Measurements from ENCODE around the gene ST3GAL3.
"Not testable (repeated sequence)": the region's sequence is repeated elsewhere in the genome, so short reads cannot be mapped to it uniquely, and the experiment has no call there.

ST3GAL3 gene

GRCh38 chr1:43760745-43761317 lies 53.5 kb downstream of the ST3GAL3 start:
- no peak for DNase-seq

DNA sequence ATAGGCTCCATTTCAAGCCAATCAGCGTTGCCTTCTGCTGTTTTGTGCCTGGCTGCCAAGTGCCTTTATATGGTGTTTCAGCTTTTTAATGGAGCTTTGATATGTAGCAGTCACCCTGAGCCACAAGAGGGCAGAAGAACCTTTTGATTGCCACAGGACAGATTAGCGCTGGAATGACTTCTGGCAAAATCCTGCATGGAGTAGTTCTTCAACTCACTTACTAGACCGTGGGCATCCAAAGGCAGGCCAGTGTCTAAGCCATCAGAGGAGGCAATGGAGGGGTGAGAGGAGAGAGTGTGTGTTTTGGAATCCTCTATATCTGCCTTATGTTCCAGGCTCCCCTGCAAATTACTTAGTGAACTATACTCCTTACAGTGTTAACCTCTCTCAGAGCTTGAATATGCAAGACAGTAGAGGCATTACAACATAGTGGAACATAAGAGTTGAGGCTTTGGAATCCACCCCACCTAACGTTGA lies 56.2 kb downstream of the ST3GAL3 start:
- peak; percentile 93 for DNase-seq

DNA sequence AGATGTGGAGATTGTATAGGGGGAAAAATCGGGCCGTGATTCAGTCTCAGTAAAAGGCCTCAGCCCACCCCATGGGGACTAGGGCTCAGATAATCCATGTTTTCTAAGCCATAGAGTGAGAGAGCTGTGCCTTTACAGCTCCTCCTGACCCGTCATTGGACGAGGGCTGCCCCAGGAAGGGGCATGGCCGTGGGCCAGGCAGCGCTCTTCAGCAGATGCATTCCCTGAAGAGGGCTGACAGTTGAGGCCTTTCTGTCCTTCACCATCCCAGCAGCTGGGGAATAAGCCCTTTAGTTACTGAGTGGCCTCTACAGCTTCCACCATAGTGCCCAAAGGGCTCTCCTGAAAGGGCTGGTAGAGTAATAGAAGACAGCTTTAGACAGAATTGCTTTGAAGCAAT lies 57.2 kb downstream of the ST3GAL3 start:
- no peak for DNase-seq

DNA sequence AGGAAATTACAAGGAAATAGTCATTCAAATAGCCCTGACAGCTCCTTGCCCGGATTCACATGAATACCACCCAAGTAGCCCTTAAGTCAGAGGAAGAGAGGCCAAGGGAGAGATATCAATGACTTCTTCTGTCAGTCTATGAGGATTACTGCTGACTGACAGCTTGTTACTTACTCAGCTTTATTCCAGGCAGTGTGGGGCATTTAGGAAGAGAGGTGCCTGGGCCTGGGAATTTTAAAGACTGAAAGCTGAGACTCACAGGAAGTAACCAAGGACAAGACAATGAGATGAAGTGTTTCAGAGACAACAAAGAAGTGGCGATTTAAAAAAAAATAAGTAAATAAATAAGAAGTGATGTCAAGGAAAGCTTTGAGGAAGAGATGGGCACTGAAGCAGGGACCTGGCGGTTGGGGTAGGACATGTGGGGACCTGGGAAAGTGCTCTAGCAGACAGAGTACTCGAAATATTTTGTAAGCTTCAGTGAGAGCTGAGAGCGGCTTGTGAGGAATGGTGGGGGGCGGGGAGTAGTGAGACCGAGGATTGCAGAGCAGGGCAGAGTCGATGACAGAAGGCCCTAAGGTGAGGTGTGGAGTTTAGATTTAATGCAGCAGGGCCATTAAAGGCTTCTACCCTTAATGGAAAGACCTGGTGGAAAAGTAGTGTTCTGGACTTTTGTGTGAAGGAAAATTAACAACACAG lies 58.9 kb downstream of the ST3GAL3 start:
- no peak for DNase-seq

DNA sequence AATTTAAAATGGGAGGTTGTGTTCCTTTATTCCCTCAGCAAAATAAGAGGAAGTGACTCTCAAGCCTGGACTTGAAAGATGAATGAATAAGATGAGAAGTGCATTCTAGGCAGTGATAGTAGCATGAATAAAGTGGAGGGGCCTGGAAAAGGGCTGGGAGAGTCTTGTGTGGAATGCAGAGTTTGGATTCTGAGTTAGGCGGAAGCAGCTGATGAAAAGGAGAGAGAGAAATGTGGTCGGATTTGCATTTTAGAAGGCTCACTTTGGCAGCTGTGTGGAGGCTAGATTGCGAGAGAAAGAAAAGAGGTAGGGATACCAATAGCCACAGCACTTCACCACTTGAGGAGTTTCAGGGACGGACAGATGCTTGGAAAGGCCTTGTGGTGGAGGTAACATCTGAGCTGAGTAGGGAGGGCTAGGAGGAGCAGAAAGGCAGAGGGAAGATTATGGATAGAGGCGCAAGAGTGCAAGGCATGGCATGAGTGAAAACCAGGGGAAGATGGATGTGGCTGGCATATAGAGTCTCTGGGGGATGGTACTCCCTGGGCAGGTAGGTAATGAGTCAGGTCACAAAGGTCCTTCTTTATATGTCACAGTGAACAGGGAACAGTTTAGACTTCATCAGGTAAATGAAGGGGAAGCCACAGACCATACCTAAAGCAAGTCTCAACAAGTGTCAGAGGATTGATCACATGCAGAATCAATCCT lies 59.6 kb downstream of the ST3GAL3 start:
- no peak for DNase-seq

DNA sequence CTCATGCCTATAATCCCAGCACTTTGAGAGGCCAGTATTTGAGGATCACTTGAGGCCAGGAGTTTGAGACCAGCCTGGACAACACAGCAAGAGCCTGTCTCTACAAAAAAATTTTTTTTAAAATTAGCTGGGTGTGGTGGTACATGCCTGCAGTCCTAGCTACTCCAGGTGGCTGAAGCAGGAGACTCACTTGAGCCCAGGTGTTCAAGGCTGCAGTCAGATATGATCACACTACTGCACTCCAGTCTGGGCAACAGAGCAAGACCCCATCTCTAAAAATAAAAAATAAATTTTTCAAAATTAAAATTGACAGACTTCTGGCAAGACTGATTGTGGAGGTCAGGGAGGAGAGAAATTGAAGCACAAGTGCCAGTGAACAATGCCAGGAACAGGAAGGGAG lies 60.8 kb downstream of the ST3GAL3 start:
- no peak for DNase-seq

- no peak for DNase-seq
Measured at GRCh38 chr1:43769350-43769908, 62.1 kb downstream of the ST3GAL3 start.

DNA sequence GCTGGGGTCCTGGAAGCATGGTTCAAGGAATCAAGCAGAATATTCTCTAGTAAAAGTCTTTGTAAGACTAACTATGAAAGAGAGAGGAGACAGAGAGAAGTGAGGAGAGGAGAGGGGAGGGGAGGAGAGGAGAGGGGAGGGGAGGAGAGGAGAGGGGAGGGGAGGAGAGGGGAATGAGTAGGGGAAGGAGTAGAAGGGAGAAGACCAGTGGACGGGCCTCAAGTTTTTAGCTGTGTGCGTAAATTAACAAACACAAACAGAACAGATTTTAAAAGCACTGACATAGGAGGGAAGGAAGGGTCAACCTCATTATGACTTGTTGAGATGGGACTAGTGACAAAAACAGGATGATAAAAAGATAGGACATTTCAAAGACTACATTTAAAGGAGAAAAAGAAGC lies 62.8 kb downstream of the ST3GAL3 start:
- no peak for DNase-seq

DNA sequence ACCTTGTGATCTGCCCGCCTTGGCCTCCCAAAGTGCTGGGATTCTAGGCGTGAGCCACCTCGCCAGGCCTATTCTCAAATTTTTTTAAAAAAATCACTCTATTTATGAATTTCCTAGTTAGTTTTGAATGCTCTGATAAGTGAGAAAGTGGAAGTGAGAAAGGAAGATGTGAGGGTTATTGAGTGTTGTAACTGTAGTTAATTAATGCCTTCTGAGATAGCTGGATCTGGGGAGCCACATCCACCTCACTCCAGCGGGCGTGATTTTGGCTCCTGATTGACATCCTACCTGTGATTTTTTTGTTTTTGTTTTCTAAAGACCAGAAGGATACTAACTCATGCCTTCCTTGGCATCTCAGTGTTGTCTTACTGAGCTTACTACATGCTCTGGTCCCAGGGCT lies 65.6 kb downstream of the ST3GAL3 start:
- no peak for DNase-seq

- no peak for DNase-seq
Measured at GRCh38 chr1:43773821-43774220, 66.5 kb downstream of the ST3GAL3 start.

DNA sequence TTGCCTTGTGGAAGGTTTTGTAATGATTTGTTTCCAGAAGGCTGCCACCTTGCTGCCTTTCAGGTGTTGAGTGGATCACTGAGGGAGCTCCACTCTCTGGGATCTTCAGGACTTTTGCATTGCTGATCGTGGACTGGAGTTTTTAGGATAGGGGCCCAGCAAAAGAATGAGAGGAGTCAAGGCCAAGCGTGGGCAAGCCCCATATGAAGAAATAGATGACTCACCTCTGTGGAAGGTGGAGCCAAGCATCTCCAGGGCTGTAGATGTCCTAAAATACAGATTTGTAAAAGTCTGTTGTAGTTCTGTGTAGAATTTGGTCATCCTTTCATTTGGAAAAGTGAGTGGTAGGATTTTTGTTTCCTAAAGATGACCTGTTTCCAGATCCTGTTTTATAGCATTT lies 67.0 kb downstream of the ST3GAL3 start:
- DNase-seq = no peak

- DNase-seq = no peak
Measured at GRCh38 chr1:43776043-43776761, 68.9 kb downstream of the ST3GAL3 start.

DNA sequence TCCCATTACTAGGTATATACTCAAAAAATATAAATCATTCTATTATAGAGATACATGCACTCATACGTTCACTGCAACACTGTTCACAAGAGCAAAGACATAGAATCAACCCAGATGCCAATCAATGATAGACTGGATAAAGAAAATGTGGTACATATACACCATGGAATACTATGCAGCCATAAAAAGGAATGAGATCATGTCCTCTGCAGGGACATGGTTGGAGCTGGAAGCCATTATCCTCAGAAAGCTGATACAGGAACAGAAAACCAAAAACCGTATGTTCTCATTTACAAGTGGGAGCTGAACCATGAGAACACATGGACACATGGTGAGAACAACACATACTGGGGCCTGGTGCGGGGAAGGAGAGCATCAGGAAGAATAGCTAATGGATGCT lies 70.6 kb downstream of the ST3GAL3 start:
- DNase-seq = not testable (repeated sequence)

DNA sequence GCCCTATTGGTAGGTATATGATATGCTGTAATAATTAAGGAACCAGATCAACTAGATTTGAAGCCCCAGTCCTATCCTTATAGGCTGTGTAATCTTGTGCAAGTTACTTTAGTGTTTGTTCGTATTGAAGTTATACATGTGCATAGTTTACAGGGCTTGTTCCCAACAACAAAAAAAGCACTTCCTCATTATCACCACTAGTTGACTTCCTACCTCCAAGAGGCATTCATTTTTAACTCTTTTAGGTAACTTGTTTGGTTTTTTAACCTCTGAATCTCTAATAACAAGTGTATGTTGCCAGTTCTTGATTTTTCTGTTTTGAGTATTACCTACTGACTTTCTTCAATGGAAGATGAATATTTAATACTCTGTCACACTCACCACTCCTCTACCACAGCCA lies 71.9 kb downstream of the ST3GAL3 start:
- DNase-seq = no peak

DNA sequence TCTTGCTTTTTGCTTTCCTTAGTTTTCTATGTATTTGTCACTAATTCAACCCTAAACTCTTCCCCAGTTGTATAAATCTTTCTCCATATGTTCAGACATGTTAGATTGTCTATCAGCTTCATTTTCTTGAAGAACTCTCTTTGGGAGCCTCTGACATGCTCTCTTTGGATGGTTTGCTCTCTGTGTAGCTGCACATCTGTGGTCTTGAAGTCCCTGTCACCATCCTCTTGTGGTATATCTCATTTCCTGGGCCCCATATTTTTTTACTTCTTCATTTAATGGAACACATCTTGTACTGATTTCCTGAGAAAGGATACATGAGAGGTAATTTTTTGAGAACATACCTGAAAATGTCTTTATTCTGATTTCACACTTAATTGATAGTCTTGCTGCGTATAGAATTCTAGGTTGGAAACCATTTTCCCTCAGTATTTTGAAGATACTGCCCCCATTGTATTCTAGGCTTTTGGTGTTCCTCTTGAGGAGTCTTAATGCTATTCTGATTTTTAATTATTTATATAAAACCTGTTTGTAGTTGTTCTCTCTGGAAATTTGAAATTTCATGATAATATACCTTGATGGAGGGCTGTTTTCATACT lies 72.6 kb downstream of the ST3GAL3 start:
- no peak for DNase-seq

DNA sequence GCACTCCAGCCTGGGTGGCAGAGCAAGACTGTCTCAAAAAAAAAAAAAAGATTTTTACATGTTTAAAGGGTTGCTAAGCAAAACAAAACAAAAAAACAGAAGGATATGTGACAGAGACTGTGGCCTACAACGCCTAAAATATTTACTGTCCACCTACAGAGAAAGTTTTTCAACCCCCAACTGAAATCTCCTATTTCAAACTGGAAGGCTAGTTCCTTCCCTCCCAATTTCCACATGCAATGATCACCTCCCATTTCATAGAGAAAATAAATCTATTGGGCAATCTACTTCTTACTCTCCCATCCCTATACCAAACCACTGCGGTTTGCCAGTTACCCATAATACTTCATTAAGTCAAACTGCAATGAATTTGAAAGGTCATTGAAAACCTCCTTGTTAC lies 74.2 kb downstream of the ST3GAL3 start:
- no peak for DNase-seq

DNA sequence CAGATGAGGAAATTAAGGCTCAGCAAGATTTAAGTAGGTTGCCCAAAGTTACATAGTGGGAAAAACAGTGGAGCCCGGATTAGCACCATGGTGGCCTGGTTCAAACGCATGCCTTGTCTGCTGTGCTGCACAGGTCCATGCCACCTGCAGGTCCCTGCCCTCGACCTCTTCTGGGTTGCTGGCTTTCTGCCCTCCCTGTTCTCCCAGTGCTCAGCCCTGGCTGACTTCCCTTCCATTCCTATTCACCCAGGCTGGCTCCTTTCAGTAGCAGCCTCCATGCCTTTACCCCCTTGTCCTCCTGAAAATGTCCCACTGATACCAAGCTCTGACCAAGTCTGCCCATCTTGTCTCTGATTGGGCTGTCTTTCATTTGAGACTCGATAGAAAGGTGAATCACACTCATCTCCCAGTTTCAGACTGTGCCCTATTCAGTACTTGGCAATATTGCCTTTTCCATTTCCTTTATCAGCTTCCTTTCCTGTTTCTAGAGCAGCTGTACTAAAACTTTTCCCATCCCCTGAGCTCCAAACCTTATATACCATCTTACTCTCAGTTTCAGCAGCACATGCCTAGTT lies 75.8 kb downstream of the ST3GAL3 start:
- no peak for DNase-seq

DNA sequence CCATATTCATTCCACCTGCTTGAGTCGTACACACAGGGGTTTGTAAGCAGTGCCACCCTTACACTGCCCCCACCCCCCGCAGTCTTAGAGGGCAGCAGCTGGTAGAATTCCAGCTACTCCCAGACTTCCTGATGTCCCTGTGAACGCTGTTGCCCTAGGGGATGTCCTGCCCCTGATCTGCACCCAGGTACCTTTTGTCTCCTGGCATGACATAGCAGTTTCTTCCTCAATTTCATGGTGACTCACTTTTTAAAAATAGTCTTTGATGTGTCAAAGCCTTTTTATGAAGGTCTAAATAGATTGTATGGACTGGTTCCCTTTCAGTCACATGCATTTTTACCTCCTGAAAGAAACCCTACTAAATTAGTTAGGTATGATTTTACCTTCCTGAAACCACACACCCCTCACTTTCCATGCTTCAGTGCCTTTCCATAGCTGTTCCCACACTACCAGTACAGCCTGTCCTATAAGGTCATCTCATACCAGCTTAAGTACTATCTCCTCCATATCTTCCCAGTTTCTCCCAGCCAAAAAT lies 76.4 kb downstream of the ST3GAL3 start:
- no peak for DNase-seq

GRCh38 chr1:43786201-43786958 lies 79.0 kb downstream of the ST3GAL3 start:
- no peak for DNase-seq

DNA sequence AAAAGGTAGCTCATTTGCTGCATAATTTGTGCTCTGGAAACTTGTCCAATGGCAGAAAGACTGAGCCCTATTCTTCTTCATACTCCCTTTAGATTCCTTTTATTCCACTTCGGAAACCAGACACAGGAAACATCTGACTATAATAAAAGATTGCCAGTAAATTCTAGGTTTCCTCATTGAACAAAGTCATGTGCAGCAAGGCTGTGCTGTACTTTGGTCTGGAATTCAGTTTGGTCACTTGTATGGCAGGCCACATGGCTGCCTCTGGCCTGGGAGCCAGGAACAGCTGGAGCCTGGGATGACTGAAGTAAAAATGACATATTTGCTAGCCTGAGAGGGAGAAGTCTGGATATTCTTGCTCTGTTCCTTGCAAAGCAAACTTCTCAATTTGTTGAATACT lies 79.6 kb downstream of the ST3GAL3 start:
- no peak for DNase-seq
